GM08714 (cell line): ENCODE results near the gene TIMM17A.
"Not testable (repeated sequence)": the region's sequence is repeated elsewhere in the genome, so short reads cannot be mapped to it uniquely, and the experiment has no call there.

Source experiments
- H3K4me3 ChIP-seq: fragments of 200-500 bp; sonication (Bioruptor generic); 2 replicates; pipeline ENCODE4 v1.5.1; 2014; ENCODE audit warnings: mild to moderate bottlenecking, low read length, inconsistent platforms
- ZNF274 ChIP-seq: IDR thresholded peaks from 2 replicates; pipeline ENCODE4 v1.6.1; 2012; ENCODE audit warnings: mild to moderate bottlenecking, low read depth, low read length

The TIMM17A gene

GRCh38 chr1:201930803-201931202 is 24.5 kb upstream of the TIMM17A start:
- no peak overlapping the region for H3K4me3 ChIP-seq
- no peak for TF ChIP-seq ZNF274

GRCh38 chr1:201933840-201934430 is 21.4 kb upstream of the TIMM17A start:
- H3K4me3 ChIP-seq = no peak overlapping the region
- no peak for TF ChIP-seq ZNF274

- TF ChIP-seq ZNF274 = no peak
- no peak overlapping the region for H3K4me3 ChIP-seq
These were observed 17.6 kb upstream of the TIMM17A start for GRCh38 chr1:201937624-201938213.

- no peak for TF ChIP-seq ZNF274
- no peak overlapping the region for H3K4me3 ChIP-seq
These were observed 16.8 kb upstream of the TIMM17A start for GRCh38 chr1:201938440-201939035.

GRCh38 chr1:201939148-201939547 is 16.2 kb upstream of the TIMM17A start:
- H3K4me3 ChIP-seq = no peak overlapping the region
- TF ChIP-seq ZNF274 = no peak

- no peak overlapping the region for H3K4me3 ChIP-seq
- TF ChIP-seq ZNF274 = no peak
These were observed 15.7 kb upstream of the TIMM17A start for GRCh38 chr1:201939574-201939973.

- H3K4me3 ChIP-seq = not testable (repeated sequence)
These were observed 15.0 kb upstream of the TIMM17A start for GRCh38 chr1:201940316-201940715.

GRCh38 chr1:201941420-201942128 is 13.7 kb upstream of the TIMM17A start:
- H3K4me3 ChIP-seq = no peak overlapping the region
- no peak for TF ChIP-seq ZNF274

GRCh38 chr1:201942129-201942495 is 13.2 kb upstream of the TIMM17A start:
- TF ChIP-seq ZNF274 = no peak
- H3K4me3 ChIP-seq = no peak overlapping the region

GRCh38 chr1:201944002-201944401 is 11.3 kb upstream of the TIMM17A start:
- H3K4me3 ChIP-seq = no peak overlapping the region
- TF ChIP-seq ZNF274 = no peak

GRCh38 chr1:201944639-201945038 is 10.7 kb upstream of the TIMM17A start:
- no peak overlapping the region for H3K4me3 ChIP-seq

GRCh38 chr1:201945157-201945556 is 10.1 kb upstream of the TIMM17A start:
- H3K4me3 ChIP-seq = no peak overlapping the region
- TF ChIP-seq ZNF274 = no peak

More at GRCh38 chr1:201944639-201945038, 10.7 kb upstream of the TIMM17A start:
- TF ChIP-seq ZNF274 = no peak

GRCh38 chr1:201945863-201946223 is 9.5 kb upstream of the TIMM17A start:
- no peak overlapping the region for H3K4me3 ChIP-seq
- no peak for TF ChIP-seq ZNF274

- TF ChIP-seq ZNF274 = no peak
- H3K4me3 ChIP-seq = no peak within 1 kb of the TSS
These were observed 8.9 kb upstream of the TIMM17A start, which contains the start of gene LMOD1 for GRCh38 chr1:201946224-201946908. TSS of gene LMOD1 (minus strand) at chr1:201946548. CDS start at chr1:201946340, 208 bp downstream.
